Endothelial cell (in vitro differentiated cells): Measurements from ENCODE around the gene SLC27A1. TPM values are rescaled to one million over a fixed set of nuclear protein-coding genes. Genes with fewer than 3 reads are reported as not detected.

Experiments
- DNase-seq: peaks from one replicate; pipeline ENCODE4 v3.0.0; 2021; ENCODE audit warnings: low spot score
- H3K27ac Mint-ChIP-seq: one replicate; pipeline ENCODE4 v1.8.0; 2021; ENCODE audit warnings: mixed read lengths, inconsistent platforms; ENCODE audit not compliant: unreplicated experiment
- H3K27me3 Mint-ChIP-seq: one replicate; pipeline ENCODE4 v1.8.0; 2021; ENCODE audit warnings: mild to moderate bottlenecking, moderate library complexity, mixed read lengths, inconsistent platforms; ENCODE audit not compliant: unreplicated experiment
- H3K36me3 Mint-ChIP-seq: one replicate; pipeline ENCODE4 v1.8.0; 2021; ENCODE audit warnings: mild to moderate bottlenecking, low read depth, mixed read lengths, inconsistent platforms; ENCODE audit not compliant: unreplicated experiment
- H3K4me1 Mint-ChIP-seq: one replicate; pipeline ENCODE4 v1.8.0; 2021; ENCODE audit warnings: mild to moderate bottlenecking, mixed read lengths, inconsistent platforms; ENCODE audit not compliant: unreplicated experiment
- H3K4me3 Mint-ChIP-seq: one replicate; pipeline ENCODE4 v1.8.0; 2021; ENCODE audit warnings: mild to moderate bottlenecking, mixed read lengths, inconsistent platforms; ENCODE audit not compliant: unreplicated experiment
- H3K9me3 Mint-ChIP-seq: one replicate; pipeline ENCODE4 v1.8.0; 2021; ENCODE audit warnings: mixed read lengths, inconsistent platforms; ENCODE audit not compliant: unreplicated experiment
- CTCF ChIP-seq: fragments of 200-600 bp; sonication (generic); IDR thresholded peaks from one replicate; pipeline ENCODE4 v1.5.0; 2021; ENCODE audit warnings: antibody characterized with exemption; ENCODE audit not compliant: unreplicated experiment
- total RNA-seq: library from RNA; stranded (reverse); fragmentation: NEBNext Ultra II Directional; extraction: Animal tissue kit (Norgen Biotek cat#: 25700); gene quantifications from one replicate; pipeline ENCODE4 v1.2.1, GENCODE V29; 2021; ENCODE audit not compliant: unreplicated experiment

Gene SLC27A1
- total RNA-seq, 1 donor from 2014 or later = 30.2 TPM

- peaks cover 4% of the 10 kb centered on the region for H3K36me3 Mint-ChIP-seq
- peaks cover 42% of the 10 kb centered on the region for H3K4me1 Mint-ChIP-seq
- no peaks in the 10 kb centered on the region for H3K9me3 Mint-ChIP-seq
- peaks cover 11% of the 10 kb centered on the region for H3K27me3 Mint-ChIP-seq
- peak overlapping the region; percentile 84 for H3K4me3 Mint-ChIP-seq
- peak; percentile 54 for DNase-seq
- TF ChIP-seq CTCF = peak; percentile 23
- H3K27ac Mint-ChIP-seq = peak overlapping the region; percentile 98
Observed at GRCh38 chr19:17489392-17490030, 19.2 kb downstream of the SLC27A1 start.

DNA sequence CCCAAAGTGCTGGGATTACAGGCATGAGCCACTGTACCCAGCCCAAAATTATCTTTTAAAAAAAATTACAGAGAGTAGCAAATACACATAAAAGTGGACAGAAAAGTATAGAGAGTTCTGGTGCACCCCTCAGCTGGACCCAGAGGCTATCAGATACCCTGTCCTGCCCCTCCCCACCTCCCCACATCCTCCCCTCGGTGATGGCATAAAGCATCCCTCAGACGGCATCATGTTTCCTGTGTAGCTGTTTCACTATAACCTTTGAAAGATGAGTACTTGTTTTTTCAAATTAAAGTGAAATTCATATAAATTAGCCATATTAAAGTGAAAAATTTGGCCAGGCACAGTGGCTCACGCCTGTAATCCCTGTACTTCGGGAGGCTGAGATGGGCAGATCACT is 20.1 kb downstream of the SLC27A1 start:
- peaks cover 39% of the 10 kb centered on the region for H3K4me1 Mint-ChIP-seq
- peak overlapping the region; percentile 98 for H3K27ac Mint-ChIP-seq
- H3K36me3 Mint-ChIP-seq = peaks cover 4% of the 10 kb centered on the region
- no peaks in the 10 kb centered on the region for H3K9me3 Mint-ChIP-seq
- H3K4me3 Mint-ChIP-seq = no peak overlapping the region
- H3K27me3 Mint-ChIP-seq = peaks cover 13% of the 10 kb centered on the region
- no peak for TF ChIP-seq CTCF
- no peak for DNase-seq

- no peak for TF ChIP-seq CTCF
- H3K27ac Mint-ChIP-seq = peak overlapping the region; percentile 76
Observed at GRCh38 chr19:17491287-17491686, 21.0 kb downstream of the SLC27A1 start.

DNA sequence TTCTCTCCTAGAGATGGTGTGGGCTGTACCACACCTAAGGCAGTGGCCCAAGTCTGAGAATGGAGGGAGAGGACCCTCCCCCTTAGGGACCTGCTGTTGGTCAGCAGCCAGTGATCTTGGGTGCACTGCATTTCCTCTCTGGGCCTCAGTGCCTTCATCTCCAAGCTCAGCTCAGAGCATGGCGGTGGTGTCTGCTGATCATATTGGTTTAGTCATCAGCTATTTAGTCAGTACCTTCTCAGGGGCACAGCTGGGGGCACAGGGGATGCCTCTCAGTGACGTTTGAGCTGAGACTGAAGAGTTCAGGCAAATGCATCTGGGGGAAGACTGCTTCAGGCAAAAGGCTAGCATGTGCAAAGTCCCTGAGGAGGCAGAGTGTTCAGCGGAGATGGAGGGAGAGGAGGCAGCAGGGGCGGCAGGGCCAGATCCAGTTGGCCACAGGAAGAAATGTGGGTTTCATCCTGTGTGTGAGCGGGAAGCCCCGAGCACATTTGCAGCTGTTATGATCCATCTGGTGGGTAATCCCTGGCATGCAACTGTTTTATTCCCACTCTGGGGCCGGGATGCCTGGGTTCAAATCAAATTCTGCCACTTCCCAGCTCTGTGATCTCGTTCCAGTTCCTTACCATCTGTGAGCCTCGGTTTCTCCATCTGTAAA is 25.4 kb downstream of the SLC27A1 start:
- peak overlapping the region; percentile 73 for H3K4me3 Mint-ChIP-seq
- no peak for DNase-seq
- H3K27ac Mint-ChIP-seq = no peak overlapping the region
- H3K9me3 Mint-ChIP-seq = no peaks in the 10 kb centered on the region
- H3K27me3 Mint-ChIP-seq = peaks cover 14% of the 10 kb centered on the region
- peaks cover 40% of the 10 kb centered on the region for H3K4me1 Mint-ChIP-seq
- peaks cover 15% of the 10 kb centered on the region for H3K36me3 Mint-ChIP-seq
- TF ChIP-seq CTCF = no peak

More at GRCh38 chr19:17491287-17491686, 21.0 kb downstream of the SLC27A1 start:
- peaks cover 15% of the 10 kb centered on the region for H3K27me3 Mint-ChIP-seq
- peaks cover 43% of the 10 kb centered on the region for H3K4me1 Mint-ChIP-seq
- peaks cover 8% of the 10 kb centered on the region for H3K36me3 Mint-ChIP-seq
- H3K9me3 Mint-ChIP-seq = no peaks in the 10 kb centered on the region
- DNase-seq = no peak
- no peak overlapping the region for H3K4me3 Mint-ChIP-seq
